IMR-90 (cell line): ENCODE results near the gene EML4. TPM values are rescaled to one million over a fixed set of nuclear protein-coding genes. Genes with fewer than 3 reads are reported as not detected.

ENCODE experiments used
- ATAC-seq: fragments of 200-7000 bp; cut with Tn5 transposase; 2 replicates; pipeline ENCODE4 v1.9.1; 2020; ENCODE audit warnings: low read depth, mild to moderate bottlenecking, moderate library complexity
- BruUV-seq: library from RNA; stranded (reverse); fragments of 400-500 nt; replicated peaks from 2 replicates; lab custom pipeline; 2021; lab: Mats Ljungman, UMichigan
- CTCF ChIA-PET: fragments of 300-600 bp; formaldehyde crosslinking; extraction: SDS; loops from one replicate; lab custom pipeline; 2021; ENCODE audit warnings: antibody characterized with exemption; lab: Yijun Ruan, JAX
- POLR2A ChIA-PET: fragments of 300-600 bp; sonication (Branson Sonifier 250); formaldehyde crosslinking; loops from one replicate; lab custom pipeline; 2022; ENCODE audit warnings: antibody characterized with exemption; ENCODE audit not compliant: unreplicated experiment; lab: Charles Lee
- DNase-seq: peaks from one replicate; pipeline ENCODE4 v3.0.0; 2013
- H2AFZ ChIP-seq: replicated peaks from 2 replicates; pipeline ENCODE3; 2013; ENCODE audit warnings: low read length, mild to moderate bottlenecking; ENCODE audit not compliant: poor library complexity
- H2AK5ac ChIP-seq: 2 replicates; pipeline ENCODE4 v1.6.1; 2013; ENCODE audit warnings: low read depth, low read length, inconsistent platforms
- H2AK9ac ChIP-seq: replicated peaks from 2 replicates; pipeline ENCODE3; 2013; ENCODE audit warnings: mild to moderate bottlenecking, low read depth, low read length, moderate library complexity; ENCODE audit not compliant: poor library complexity
- H2BK120ac ChIP-seq: 2 replicates; pipeline ENCODE4 v1.6.1; 2013; ENCODE audit warnings: low read depth, low read length, inconsistent platforms
- H2BK15ac ChIP-seq: 3 replicates; pipeline ENCODE4 v1.6.1; 2013; ENCODE audit warnings: low read depth, low read length, inconsistent platforms
- H2BK20ac ChIP-seq: 2 replicates; pipeline ENCODE4 v1.6.1; 2013; ENCODE audit warnings: low read depth, mild to moderate bottlenecking, inconsistent platforms, low read length, moderate library complexity
- H2BK5ac ChIP-seq: 2 replicates; pipeline ENCODE4 v1.6.1; 2013; ENCODE audit warnings: mild to moderate bottlenecking, low read depth, low read length, inconsistent platforms; ENCODE audit not compliant: poor library complexity, severe bottlenecking
- H3K14ac ChIP-seq: replicated peaks from 2 replicates; pipeline ENCODE4 v1.6.1; 2013; ENCODE audit warnings: low read depth, low read length, inconsistent platforms
- H3K18ac ChIP-seq: 2 replicates; pipeline ENCODE4 v1.6.1; 2013; ENCODE audit warnings: low read depth, low read length, control low read depth
- H3K23ac ChIP-seq: 2 replicates; pipeline ENCODE4 v1.6.1; 2013; ENCODE audit warnings: low read depth, low read length, inconsistent platforms
- H3K27ac ChIP-seq: 2 replicates; pipeline ENCODE4 v1.5.1; 2013; ENCODE audit warnings: mild to moderate bottlenecking, control low read depth, low read length; ENCODE audit not compliant: insufficient read depth
- H3K27me3 ChIP-seq: 2 replicates; pipeline ENCODE4 v1.6.1; 2013; ENCODE audit warnings: low read length; ENCODE audit not compliant: control insufficient read depth, insufficient read depth
- H3K36me3 ChIP-seq: 2 replicates; pipeline ENCODE4 v1.6.1; 2013; ENCODE audit warnings: low read length, mixed read lengths; ENCODE audit not compliant: control insufficient read depth, insufficient read depth
- H3K4ac ChIP-seq: 2 replicates; pipeline ENCODE4 v1.6.1; 2013; ENCODE audit warnings: low read depth, low read length, inconsistent platforms
- H3K4me1 ChIP-seq: 2 replicates; pipeline ENCODE4 v1.6.1; 2013; ENCODE audit warnings: low read length, mixed read lengths; ENCODE audit not compliant: control insufficient read depth, insufficient read depth
- H3K4me2 ChIP-seq: 2 replicates; pipeline ENCODE4 v1.6.1; 2013; ENCODE audit warnings: low read depth, mild to moderate bottlenecking, control low read depth, low read length, moderate library complexity
- H3K4me3 ChIP-seq: 2 replicates; pipeline ENCODE4 v1.5.1; 2013; ENCODE audit warnings: low read depth, mild to moderate bottlenecking, control low read depth, low read length, moderate library complexity; ENCODE audit not compliant: insufficient read depth
- H3K56ac ChIP-seq: 2 replicates; pipeline ENCODE4 v1.6.1; 2013; ENCODE audit warnings: low read length, inconsistent platforms; ENCODE audit not compliant: insufficient read depth; ENCODE audit errors: extremely low read depth
- H3K79me1 ChIP-seq, 2 experiments: 2 replicates each; pipeline ENCODE4 v1.6.1; 2013; ENCODE audit warnings: low read length in 2 of 2, inconsistent platforms in 1 of 2, low read depth in 1 of 2
- H3K9ac ChIP-seq: 2 replicates; pipeline ENCODE4 v1.6.1; 2013; ENCODE audit warnings: low read depth, low read length, control low read depth
- H3K9me1 ChIP-seq: 2 replicates; pipeline ENCODE4 v1.6.1; 2013; ENCODE audit warnings: low read length, inconsistent platforms; ENCODE audit not compliant: insufficient read depth
- H3K9me3 ChIP-seq: 2 replicates; pipeline ENCODE4 v1.6.1; 2013; ENCODE audit warnings: low read length; ENCODE audit not compliant: control insufficient read depth, insufficient read depth
- H4K20me1 ChIP-seq: 2 replicates; pipeline ENCODE4 v1.6.1; 2013; ENCODE audit warnings: low read length, inconsistent platforms; ENCODE audit not compliant: insufficient read depth
- H4K5ac ChIP-seq: 2 replicates; pipeline ENCODE4 v1.6.1; 2013; ENCODE audit warnings: mild to moderate bottlenecking, low read depth, low read length, control low read depth
- H4K8ac ChIP-seq, 2 experiments: 2 replicates each; pipeline ENCODE4 v1.6.1; 2013; ENCODE audit warnings: low read depth in 2 of 2, low read length in 2 of 2, control low read depth in 1 of 2, inconsistent platforms in 1 of 2
- H4K91ac ChIP-seq: 2 replicates; pipeline ENCODE4 v1.6.1; 2013; ENCODE audit warnings: low read depth, low read length, inconsistent platforms; ENCODE audit not compliant: insufficient read depth
- BHLHE40 ChIP-seq: fragments of 150-350 bp; IDR thresholded peaks from 2 replicates; pipeline ENCODE4 v1.6.1; 2016; ENCODE audit warnings: mild to moderate bottlenecking, low read depth, low read length
- CEBPB ChIP-seq: IDR thresholded peaks from 2 replicates; pipeline ENCODE4 v1.6.1; 2012; ENCODE audit warnings: low read depth, low read length, improper control_type of control experiment
- CHD1 ChIP-seq: IDR thresholded peaks from 2 replicates; pipeline ENCODE4 v1.6.1; 2012; ENCODE audit warnings: low read depth, low read length, improper control_type of control experiment
- CTCF ChIP-seq: conservative IDR thresholded peaks from 2 replicates; pipeline ENCODE4 v1.5.1; 2012; ENCODE audit warnings: mild to moderate bottlenecking, low read depth, low read length, improper control_type of control experiment
- FOS ChIP-seq: fragments of 150-350 bp; IDR thresholded peaks from 2 replicates; pipeline ENCODE4 v1.6.1; 2016; ENCODE audit warnings: low read depth, low read length
- MAFK ChIP-seq: IDR thresholded peaks from 2 replicates; pipeline ENCODE4 v1.6.1; 2012; ENCODE audit warnings: low read depth, low read length, improper control_type of control experiment
- MAZ ChIP-seq: IDR thresholded peaks from 2 replicates; pipeline ENCODE4 v1.6.1; 2012; ENCODE audit warnings: low read depth, mild to moderate bottlenecking, low read length, improper control_type of control experiment, moderate library complexity, borderline replicate concordance
- MXI1 ChIP-seq: IDR thresholded peaks from 2 replicates; pipeline ENCODE4 v1.6.1; 2012; ENCODE audit warnings: low read depth, mild to moderate bottlenecking, low read length, moderate library complexity, borderline replicate concordance
- NFE2L2 ChIP-seq: fragments of 150-350 bp; IDR thresholded peaks from 2 replicates; pipeline ENCODE4 v1.6.1; 2016; ENCODE audit warnings: low read depth, mild to moderate bottlenecking, low read length
- POLR2A ChIP-seq: IDR thresholded peaks from 2 replicates; pipeline ENCODE4 v1.6.1; 2012; ENCODE audit warnings: mild to moderate bottlenecking, low read depth, low read length
- RAD21 ChIP-seq: IDR thresholded peaks from 2 replicates; pipeline ENCODE4 v1.6.1; 2012; ENCODE audit warnings: low read length, improper control_type of control experiment
- RCOR1 ChIP-seq: IDR thresholded peaks from 2 replicates; pipeline ENCODE4 v1.6.1; 2012; ENCODE audit warnings: mild to moderate bottlenecking, low read length, improper control_type of control experiment; ENCODE audit not compliant: insufficient replicate concordance
- RFX5 ChIP-seq: IDR thresholded peaks from 2 replicates; pipeline ENCODE4 v1.8.0; 2012; ENCODE audit warnings: low read depth, mild to moderate bottlenecking, low read length, moderate library complexity
- SMC3 ChIP-seq: fragments of 150-350 bp; IDR thresholded peaks from 2 replicates; pipeline ENCODE4 v1.6.1; 2016; ENCODE audit warnings: low read depth, mild to moderate bottlenecking, antibody characterized with exemption, low read length, moderate library complexity
- WGBS, 2 experiments: methylation state at CpG; one replicate each; pipeline versions ENCODE4 v1.1.5 to v1.1.7; 2013; ENCODE audit warnings: missing lambda C conversion rate in 2 of 2; ENCODE audit not compliant: insufficient read length in 1 of 2; ENCODE audit errors: extremely low coverage in 2 of 2; 5-methylcytosine and 5-hydroxymethylcytosine counted together
- dilution Hi-C: fragments of 300-500 bp; cut with HindIII; formaldehyde crosslinking; loops from one replicate; pipeline ENCODE4 v1.14.3; 2018; ENCODE audit warnings: low sequenced_read_pairs; ENCODE audit not compliant: unreplicated experiment
- in situ Hi-C: fragments of 300-500 bp; cut with MboI; formaldehyde crosslinking; loops from 3 replicates; pipeline ENCODE4 v1.14.3; 2019; ENCODE audit warnings: low sequenced_read_pairs, inconsistent platforms, mixed read lengths
- intact Hi-C: fragments of 100-400 bp; cut with micrococcal nuclease; formaldehyde crosslinking; loops from 2 replicates; pipeline ENCODE4 v1.10.0; 2022
- polyA plus RNA-seq, 3 experiments: library from polyadenylated mRNA; depleted of rRNA; stranded (reverse); fragments of >200 nt; gene quantifications; 2 replicates each; pipeline ENCODE4 v1.2.3, GENCODE V29; 2012; ENCODE audit warnings: low replicate concordance in 1 of 3
- total RNA-seq: library from RNA; depleted of rRNA; stranded (reverse); fragments of >200 nt; gene quantifications from 2 replicates; pipeline ENCODE4 v1.2.3, GENCODE V29; 2012
- TF ChIP-seq, protein P1 (sequence below): fragments of 150-350 bp; IDR thresholded peaks from 2 replicates; pipeline ENCODE4 v1.6.1; 2016; ENCODE audit warnings: low read depth, mild to moderate bottlenecking, low read length, moderate library complexity, borderline replicate concordance
- TF ChIP-seq, protein P2 (sequence below): fragments of 150-350 bp; IDR thresholded peaks from 2 replicates; pipeline ENCODE4 v1.6.1; 2017; ENCODE audit warnings: mild to moderate bottlenecking, antibody characterized with exemption, low read length, low read depth

EML4 gene
- total and polyA plus RNA-seq, 2 of the 4 experiments (the other 2 are of a cell fraction), result 29.7 to 73.7 TPM

DNA sequence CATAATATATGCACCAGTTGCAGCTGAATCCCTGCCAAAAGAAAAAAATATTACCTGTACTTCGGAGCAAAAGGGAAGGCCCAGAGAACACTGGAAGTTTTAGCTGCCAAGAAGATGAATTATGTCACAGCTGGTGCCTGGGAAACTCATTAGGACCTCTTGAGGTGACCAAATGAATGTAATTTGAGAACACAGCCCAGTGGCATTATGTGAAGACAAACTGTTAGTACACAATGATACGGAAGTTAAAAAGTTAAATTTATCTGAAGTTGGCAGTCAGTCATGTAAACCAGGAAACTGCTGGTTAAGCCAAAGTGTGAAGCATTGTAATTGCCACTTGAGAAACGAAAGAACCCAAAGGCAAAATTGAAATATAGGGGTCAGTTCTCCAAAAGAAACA is 80.7 kb downstream of the EML4 start:
- no peak overlapping the region for H3K18ac ChIP-seq
- no peak overlapping the region for H3K27ac ChIP-seq
- H2BK20ac ChIP-seq, result no peak overlapping the region
- WGBS, 2 experiments, result 100% methylated on average over 1 of the region's 3 CpGs; no CpG with 5 or more reads in 1 of the 2 experiments
- in situ Hi-C loops (no loop called here), intact Hi-C loops (loop anchor here (5.0 kb wide), 2 partner anchors 37 to 78 kb away; no protein-coding TSS in a partner anchor), dilution Hi-C loops (no loop called here)
- ChIA-PET CTCF (no interaction called here), POLR2A (no interaction called here)
- H3K9me3 ChIP-seq, result no peaks in the 10 kb centered on the region
- TF ChIP-seq BHLHE40 (no peak), MAFK (no peak), CEBPB (no peak), CTCF (no peak), RFX5 (no peak), RAD21 (no peak), RCOR1 (no peak), SMC3 (no peak), MAZ (no peak), POLR2A (no peak), MXI1 (no peak), FOS (no peak), NFE2L2 (no peak), CHD1 (no peak)
- TF ChIP-seq, protein P1, sequence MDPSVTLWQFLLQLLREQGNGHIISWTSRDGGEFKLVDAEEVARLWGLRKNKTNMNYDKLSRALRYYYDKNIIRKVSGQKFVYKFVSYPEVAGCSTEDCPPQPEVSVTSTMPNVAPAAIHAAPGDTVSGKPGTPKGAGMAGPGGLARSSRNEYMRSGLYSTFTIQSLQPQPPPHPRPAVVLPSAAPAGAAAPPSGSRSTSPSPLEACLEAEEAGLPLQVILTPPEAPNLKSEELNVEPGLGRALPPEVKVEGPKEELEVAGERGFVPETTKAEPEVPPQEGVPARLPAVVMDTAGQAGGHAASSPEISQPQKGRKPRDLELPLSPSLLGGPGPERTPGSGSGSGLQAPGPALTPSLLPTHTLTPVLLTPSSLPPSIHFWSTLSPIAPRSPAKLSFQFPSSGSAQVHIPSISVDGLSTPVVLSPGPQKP, result no peak
- TF ChIP-seq, protein P2, sequence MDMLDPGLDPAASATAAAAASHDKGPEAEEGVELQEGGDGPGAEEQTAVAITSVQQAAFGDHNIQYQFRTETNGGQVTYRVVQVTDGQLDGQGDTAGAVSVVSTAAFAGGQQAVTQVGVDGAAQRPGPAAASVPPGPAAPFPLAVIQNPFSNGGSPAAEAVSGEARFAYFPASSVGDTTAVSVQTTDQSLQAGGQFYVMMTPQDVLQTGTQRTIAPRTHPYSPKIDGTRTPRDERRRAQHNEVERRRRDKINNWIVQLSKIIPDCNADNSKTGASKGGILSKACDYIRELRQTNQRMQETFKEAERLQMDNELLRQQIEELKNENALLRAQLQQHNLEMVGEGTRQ, result no peak
- H2BK120ac ChIP-seq, result no peak overlapping the region
- BruUV-seq, result no TSS peak
- H2AK9ac ChIP-seq, result no peak overlapping the region
- ATAC-seq (no peak), DNase-seq (no peak)
- no peak overlapping the region for H2AFZ ChIP-seq
- H3K14ac ChIP-seq, result no peak overlapping the region
- H3K9me1 ChIP-seq, result no peaks in the 10 kb centered on the region
- H3K23ac ChIP-seq, result no peak overlapping the region
- H3K36me3 ChIP-seq, result peaks cover 10% of the 10 kb centered on the region
- no peak overlapping the region for H3K4me2 ChIP-seq
- H4K91ac ChIP-seq, result no peak overlapping the region
- no peak overlapping the region for H3K4ac ChIP-seq
- H3K9ac ChIP-seq, result no peak overlapping the region
- peaks cover 28 to 30% of the 10 kb centered on the region in 2 experiments for H3K79me1 ChIP-seq
- no peak overlapping the region for H4K5ac ChIP-seq
- H2BK15ac ChIP-seq, result no peak overlapping the region
- H4K8ac ChIP-seq, result no peak overlapping the region
- no peak overlapping the region for H3K56ac ChIP-seq
- no peak overlapping the region for H2AK5ac ChIP-seq
- H3K27me3 ChIP-seq, result no peaks in the 10 kb centered on the region
- no peaks in the 10 kb centered on the region for H4K20me1 ChIP-seq
- H3K4me1 ChIP-seq, result no peaks in the 10 kb centered on the region
- H2BK5ac ChIP-seq, result no peak overlapping the region
- H3K4me3 ChIP-seq, result no peak overlapping the region
